HG03378 (cell line): ENCODE measurements around the gene ATXN1.

ENCODE experiments used
- ATAC-seq: cut with Tn5 transposase; IDR thresholded peaks from one replicate; pipeline ENCODE4 v1.9.1; 2021; ENCODE audit warnings: mild to moderate bottlenecking, moderate library complexity; ENCODE audit not compliant: unreplicated experiment

ATXN1 gene

DNA sequence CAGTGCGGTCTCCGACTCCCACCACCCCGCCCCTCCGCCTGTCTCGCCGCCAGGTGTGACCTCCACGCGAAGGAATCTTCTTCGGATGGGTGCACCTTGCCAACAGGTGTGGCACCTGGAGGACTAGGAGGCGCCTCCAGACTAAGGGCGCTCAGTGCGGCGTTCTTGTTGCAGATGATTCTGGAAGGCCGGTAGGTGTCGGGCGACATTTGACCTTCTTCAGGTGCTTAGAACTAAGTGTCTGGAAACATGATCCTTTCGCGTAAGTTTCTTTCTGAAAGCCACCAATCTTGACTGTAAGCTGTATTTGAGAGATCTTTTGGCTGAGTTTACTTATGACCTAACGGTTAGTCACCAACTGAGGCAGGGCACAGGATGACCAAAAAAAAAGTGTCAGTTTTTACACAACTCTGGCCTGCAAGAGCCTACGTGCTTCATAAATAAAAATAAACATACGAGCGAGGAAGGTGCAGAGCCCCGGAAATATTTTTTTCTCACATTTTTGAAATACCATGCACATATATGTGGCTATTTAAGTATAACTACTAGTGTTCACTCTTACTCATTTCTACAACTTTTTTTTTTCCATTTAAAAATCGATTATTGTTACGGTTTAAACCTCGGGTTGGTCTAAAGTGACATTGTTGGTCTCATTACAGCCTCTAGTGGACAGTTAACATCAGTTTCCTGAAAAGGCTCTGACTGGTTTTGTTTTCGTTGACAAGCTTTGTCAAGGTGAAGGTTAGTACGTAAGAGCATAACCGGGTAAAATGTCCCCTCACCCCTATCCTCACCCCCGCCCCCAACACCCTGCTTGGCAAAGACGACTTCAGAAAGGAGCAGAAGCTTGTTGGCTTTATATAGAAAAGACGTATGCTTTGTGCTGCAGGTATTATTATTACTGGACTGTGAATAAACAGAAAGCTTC, 1.6 kb upstream of the ATXN1 start:
- peak; percentile 52 for ATAC-seq

DNA sequence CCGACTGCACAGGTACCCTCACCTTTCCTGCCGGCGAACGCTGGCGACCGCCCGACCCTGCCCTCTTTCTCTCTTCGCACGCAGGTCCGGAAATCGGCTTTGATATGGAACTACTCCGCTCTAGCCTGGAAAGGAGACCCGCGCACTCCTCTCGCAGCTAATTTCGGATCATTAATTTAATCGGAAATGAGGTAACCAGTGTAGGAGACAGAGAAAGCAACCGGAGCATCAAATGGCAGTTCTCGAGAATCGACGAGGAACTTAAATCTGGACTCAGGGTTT, 949 bp upstream of the ATXN1 start:
- ATAC-seq = peak; percentile 7

DNA sequence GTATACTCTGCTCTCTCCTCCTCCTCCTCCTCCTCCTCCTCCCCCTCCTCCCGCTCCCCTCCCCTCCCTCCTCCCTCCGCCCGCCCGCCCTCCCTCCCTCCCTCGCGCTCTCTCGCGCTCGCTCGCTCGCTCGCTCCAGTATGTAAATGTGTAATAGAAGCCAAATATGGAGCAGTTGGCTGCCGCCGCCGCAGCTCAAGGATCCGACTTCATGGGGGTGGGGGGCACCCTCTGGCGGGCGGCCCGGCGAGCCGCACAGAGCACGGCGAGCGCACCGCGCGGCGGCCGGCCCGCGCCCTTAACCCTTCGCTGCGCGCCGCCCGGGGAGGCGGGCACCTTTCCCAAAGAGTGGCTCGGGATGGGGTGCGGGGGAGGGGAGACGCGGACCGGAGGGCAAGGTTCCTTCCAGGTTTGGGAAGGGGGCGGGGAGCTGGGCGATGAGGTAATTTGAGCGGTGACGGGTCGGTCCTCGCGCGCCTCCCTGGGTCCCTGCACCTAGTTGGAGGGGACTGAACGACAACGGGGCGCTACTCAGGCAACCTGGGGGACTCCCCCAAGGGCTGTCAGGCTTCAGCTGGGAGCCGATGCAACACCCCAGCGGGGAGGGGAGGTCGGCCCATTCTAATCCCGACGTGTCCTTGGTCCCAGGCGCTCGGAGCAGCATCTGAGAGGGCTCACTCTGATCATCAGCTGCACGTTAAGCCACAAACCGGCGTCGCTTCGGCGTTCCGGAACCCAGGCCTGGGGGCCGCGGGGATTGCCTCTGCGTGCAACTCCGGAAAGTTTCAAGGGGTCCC, 409 bp upstream of the ATXN1 start:
- ATAC-seq = peak; percentile 42

DNA sequence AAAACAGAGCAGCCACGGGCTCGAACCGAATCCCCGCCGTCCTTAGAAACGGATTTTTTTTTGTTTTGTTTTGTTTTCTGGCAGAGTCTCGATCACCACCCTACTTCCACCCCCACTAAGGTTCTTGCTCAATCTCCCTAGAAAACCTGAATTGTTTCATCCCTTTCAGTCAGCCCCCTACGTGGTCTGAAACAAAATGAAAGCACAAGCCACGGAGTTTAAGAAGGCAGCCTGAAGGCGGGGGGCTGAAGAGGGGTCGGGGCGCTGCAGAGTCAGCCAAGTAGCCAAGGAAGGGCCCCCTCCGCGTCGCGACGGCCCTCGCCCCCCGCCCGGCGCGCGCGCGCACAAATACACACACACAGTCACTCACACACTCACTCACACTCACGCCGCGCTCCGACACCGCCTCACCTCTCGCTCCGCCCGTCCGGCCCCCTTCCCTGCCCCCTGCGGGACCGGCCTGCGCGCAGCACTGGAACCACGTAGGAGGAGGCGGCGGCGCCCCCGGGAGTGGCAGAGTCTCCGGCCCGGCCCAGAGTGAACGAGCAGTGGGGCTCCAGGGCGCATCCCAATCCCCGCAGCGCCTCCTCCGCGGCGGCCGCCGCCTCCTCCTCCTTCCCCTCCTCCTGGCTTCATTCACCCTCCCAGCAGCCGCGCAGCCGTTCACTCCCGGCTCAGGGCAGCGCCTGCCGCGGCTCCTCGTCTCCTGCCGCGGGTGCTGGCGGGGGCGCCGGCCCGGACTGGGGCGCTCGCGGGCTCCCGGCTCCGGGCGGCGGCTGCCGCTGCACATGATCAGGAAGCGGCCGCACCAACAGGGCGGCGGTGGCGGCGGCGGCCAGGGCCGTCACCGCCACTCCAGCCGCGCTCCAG, 1.4 kb downstream of the ATXN1 start:
- ATAC-seq = no peak

DNA sequence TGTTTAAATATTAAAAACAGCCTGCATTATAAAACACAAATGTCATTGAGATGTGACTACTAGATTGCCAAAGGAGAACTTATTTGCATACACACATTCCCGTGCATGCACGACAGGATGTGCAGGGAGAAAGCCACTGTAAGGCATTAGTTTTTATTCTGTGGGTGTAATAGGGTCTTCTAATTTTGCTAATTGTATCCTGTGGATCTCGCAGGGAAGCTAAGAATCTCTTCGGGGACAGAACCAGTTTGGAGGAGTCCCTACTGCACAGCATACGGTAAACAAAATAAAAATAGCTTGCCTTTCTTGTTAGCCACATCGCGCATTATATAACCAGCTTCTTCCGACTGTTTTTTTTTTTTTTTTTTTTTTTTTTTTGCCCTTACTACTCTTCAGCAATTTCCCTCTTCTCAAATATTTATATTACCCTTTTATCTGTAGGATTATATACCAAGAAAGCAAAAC, 2.0 kb downstream of the ATXN1 start:
- no peak for ATAC-seq

DNA sequence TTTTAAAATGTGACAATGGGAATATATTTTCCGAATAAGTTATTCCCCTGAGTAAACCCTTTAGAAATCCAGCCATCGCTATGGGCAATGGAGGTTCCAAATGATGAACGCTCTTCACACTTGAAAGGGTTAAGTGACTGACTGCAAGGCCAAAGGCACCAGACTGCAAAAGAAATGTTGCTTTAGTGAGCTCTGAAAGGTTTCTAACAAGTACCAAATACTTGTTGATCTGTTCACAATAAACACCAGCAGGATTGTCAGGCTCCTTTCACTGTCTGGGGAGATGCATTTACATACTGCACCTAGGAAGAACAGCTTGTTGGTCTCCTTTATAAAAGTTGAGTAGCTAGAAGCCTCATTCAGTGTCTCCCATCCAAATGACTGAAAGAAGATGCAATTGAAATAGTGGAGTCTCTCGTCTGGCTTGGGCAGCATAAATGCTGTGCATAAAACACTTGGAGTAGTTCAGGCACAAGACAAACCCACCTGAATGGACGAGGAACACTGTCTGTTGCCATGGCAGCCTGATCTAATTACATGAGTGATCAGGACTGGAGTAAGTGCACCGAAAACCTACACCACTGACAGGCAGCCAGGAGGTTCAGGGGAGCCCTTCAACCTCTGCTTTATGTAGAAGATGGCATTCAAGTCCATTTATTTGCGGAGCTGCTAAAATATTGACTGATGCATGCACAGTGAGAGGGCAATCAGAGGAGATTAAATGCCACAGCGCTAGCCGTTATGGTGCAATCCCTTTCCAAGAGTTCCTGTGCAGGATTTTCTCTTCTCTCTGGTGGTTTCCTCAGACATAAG, 2.9 kb downstream of the ATXN1 start:
- no peak for ATAC-seq

- ATAC-seq = no peak
These were observed 3.9 kb downstream of the ATXN1 start for GRCh38 chr6:16757332-16757731.

DNA sequence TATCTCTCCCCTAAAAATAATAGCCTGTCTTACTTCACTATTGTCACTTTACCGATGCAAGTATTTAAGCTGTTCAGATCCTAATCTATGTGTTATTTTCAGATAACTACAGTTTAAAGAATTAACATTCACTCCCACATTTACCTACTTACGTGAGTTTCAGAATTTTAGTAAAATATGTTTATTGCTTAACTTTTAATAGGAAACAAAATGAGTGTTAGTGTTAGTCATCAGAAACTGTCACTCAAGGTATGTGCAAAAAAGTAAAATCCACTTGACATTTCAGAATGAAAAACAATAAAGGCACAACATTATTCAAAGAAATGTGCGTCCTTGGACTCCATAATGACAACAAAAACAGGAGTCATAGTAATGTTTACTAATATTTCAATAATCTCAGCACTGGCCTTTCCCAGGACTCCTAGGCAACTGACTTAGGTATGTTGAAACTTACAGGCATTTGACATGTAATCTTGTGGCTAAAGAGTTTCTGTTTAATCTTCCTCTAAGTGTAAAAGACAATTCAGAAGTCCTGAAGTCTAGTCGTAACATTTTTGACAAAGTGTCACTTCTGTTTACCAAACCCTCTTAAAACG, 4.5 kb downstream of the ATXN1 start:
- ATAC-seq = no peak

- no peak for ATAC-seq
These were observed 5.7 kb downstream of the ATXN1 start for GRCh38 chr6:16755544-16755943.

DNA sequence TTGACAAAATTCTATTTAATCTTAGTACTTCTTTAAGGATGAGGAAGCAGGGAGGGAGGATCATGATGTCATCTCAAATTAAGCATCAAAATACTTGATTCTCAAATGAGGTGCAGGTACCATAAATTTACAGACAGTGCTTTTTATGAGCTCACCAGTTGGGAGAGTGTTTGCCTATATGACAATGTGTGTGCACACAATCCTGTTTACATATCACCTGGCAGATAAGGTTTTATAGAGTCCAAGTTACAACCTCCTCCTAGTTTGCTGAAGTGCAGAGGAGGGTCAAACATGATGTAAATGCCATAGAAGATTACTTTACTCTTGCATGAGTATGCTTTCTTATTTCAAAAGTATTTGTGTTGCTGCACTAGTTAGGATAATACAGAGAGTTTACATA, 6.4 kb downstream of the ATXN1 start:
- ATAC-seq = no peak

GRCh38 chr6:16754274-16754673, 7.0 kb downstream of the ATXN1 start:
- no peak for ATAC-seq

DNA sequence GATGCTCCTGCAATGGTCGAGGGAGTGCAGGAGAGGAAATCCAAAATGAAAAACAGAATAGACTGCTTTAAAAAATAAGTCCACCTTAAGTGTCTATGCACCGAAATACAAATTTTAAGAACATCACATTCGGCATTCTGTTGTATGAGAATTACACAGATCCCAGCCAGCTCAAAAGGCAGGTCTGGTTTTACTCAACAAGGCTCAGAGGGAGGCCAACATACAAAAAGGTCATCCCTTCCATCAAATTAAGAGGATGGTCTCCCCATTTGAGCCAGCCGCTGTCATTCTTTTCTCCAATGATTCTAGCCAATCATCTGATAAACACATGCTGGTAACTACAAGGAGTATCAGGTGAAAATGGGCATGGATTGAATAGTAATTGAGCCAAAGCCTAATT, 7.9 kb downstream of the ATXN1 start:
- no peak for ATAC-seq

- no peak for ATAC-seq
These were observed 8.9 kb downstream of the ATXN1 start for GRCh38 chr6:16752206-16752866.

- no peak for ATAC-seq
These were observed 9.9 kb downstream of the ATXN1 start for GRCh38 chr6:16751251-16751946.

DNA sequence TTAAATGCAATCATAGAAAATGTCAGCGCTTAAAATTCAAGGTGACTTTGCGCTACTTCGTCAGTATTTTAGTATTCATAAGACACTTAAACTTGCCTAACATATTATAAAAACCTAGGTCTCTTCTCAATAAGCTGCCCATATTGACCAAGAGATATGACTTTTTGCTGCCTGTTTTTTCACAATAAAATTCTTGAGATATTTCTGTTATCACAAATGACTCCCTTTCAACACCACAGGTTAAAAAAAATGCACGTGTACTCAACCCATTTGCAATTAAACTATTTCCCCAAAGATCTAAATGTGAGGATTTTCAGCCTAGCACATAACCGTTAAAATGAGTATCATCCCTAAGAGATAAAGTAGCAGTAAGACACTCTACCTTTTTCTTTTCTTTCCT, 10.7 kb downstream of the ATXN1 start:
- ATAC-seq = no peak

GRCh38 chr6:16749516-16750485, 11.5 kb downstream of the ATXN1 start:
- ATAC-seq = no peak

DNA sequence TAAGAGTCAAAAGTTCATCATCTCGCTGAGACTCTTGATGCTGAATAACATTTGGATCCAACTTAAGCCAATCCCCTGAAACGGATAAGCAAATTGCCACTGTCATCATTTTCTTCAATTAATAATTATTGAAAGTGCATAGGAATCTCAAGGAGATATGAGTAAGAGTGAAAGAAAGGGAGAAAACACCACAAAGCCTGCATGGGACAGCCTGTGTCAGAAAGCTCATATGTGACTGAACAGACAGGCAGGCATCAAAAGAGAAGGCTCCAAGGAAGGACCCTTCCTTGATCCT, 13.3 kb downstream of the ATXN1 start:
- ATAC-seq = no peak
